ENCODE results near the gene GNG13. TPM values are rescaled to one million over a fixed set of nuclear protein-coding genes. Genes with fewer than 3 reads are reported as not detected.
"Not testable (repeated sequence)": the region's sequence is repeated elsewhere in the genome, so short reads cannot be mapped to it uniquely, and the experiment has no call there.

Gene GNG13
- total and polyA plus RNA-seq, 2 donors, result not detected

DNA sequence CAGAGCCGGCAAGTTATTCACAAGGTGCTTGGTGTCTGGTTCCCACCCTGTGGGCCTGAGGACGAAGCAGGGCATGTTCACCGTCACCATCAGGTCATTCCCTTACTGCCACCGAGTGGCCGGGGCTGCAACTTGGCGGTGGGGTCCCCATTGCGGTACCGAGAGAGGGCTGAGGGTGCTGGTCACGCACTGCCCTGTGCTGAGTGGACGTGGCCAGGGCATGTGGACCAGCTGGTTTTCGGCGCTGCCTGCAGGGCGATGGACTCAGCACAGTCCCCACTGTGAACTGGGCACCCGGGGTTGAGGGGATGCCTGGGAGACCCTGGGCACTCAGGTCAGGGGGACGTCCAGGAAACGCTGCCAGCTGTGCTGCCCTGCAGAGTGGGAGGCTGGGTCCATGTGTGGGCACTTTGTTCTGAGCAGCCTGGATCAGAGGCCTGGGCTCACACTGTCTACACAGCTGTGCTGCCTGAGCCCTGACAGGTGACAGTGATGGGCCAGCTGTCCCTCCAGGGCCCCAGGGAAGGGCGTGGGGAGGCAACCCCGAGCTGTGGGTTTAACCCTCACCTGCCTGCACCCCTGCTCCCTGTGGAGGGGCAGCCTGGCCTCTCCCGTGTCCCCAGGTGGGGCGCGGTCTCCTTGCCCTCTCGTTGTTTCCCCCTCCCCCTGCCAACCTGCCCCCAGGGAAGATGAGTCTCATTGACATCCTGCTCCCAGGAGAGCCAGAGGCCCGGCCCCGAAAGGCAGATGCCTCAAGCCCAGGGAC is 39.3 kb upstream of the GNG13 start:
- no peak for DNase-seq (ENCODE audit: extremely low spot score)
- WGBS, result 65% methylated on average over 24 of the region's 24 CpGs

DNA sequence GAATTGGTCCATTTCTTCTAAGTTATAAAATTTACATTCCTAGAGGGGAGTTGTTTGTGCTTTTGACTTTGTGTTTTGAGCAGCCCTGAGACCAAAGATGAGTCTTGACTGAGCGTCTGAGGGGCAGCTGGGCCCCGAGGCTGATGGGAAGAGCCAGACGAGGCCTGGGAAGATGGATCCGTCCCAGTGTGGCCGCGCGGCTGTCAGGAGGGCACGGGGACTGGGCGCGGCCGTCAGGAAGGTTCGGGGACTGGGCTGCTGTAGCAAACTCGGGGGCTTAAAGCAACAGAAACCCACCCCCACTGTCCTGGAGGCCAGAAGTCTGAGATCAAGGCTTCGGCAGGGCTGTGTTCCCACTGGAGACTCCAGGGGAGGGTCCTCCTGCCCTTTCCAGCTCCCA is 38.2 kb upstream of the GNG13 start:
- Histone ChIP-seq H3K36me3 (ENCODE audit: insufficient read depth) (no peaks in the 10 kb centered on the region), H3K27ac (ENCODE audit: low read depth) (no peak overlapping the region), H3K4me3 (ENCODE audit: low read depth, low read length) (no peak overlapping the region), H3K4me1 (ENCODE audit: insufficient read depth) (no peaks in the 10 kb centered on the region)
- no peak for DNase-seq (ENCODE audit: extremely low spot score)
- 77% methylated on average over 14 of the region's 14 CpGs for WGBS

More for the DNA sequence above, 39.3 kb upstream of the GNG13 start:
- Histone ChIP-seq H3K4me3 (ENCODE audit: low read depth, low read length) (no peak overlapping the region), H3K36me3 (ENCODE audit: insufficient read depth) (no peaks in the 10 kb centered on the region), H3K27ac (ENCODE audit: low read depth) (no peak overlapping the region), H3K4me1 (ENCODE audit: insufficient read depth) (no peaks in the 10 kb centered on the region)

DNA sequence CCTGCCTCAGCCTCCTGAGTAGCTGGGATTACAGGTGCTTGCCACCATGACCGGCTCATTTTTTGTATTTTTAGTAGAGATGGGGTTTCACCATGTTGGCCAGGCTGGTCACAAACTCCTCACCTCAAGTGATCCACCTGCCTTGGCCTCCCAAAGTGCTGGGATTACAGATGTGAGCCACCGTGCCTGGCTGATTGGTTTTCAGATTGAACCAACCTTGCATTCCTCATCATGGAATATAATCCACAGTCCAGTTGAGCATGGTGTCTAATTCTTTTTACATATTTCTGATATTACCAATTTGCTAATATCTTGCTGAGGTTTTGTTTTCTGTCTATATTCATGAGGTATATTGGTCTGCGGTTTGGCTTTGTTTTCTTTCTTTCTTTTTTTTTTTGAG is 36.3 kb upstream of the GNG13 start:
- H3K36me3 ChIP-seq (ENCODE audit: insufficient read depth); DNase-seq (ENCODE audit: extremely low spot score); H3K27ac ChIP-seq (ENCODE audit: low read depth); H3K4me1 ChIP-seq (ENCODE audit: insufficient read depth); H3K4me3 ChIP-seq (ENCODE audit: low read depth, low read length): not testable (repeated sequence)
- WGBS, result 96% methylated on average over 3 of the region's 3 CpGs

DNA sequence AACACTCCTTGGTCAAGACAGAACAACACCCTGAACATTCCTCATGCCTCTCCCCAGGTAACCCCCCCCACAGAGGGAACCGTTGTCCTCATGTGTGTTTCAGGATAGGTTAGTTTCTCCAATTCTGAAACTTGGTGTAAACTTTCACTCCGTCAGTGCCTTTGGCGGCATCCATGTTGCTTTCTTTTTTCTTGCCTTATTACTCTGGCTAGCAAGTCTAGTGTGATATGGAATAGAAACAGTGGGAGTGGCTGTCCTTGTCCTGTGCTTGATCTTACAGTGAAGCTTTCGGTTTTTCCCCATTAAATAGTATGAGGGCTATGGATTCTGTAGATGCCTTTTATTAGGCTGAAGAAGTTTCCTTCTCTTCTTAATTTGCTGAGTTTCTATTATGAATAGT is 35.7 kb upstream of the GNG13 start:
- 94% methylated on average over 4 of the region's 4 CpGs for WGBS
- H3K27ac ChIP-seq (ENCODE audit: low read depth), result no peak overlapping the region

DNA sequence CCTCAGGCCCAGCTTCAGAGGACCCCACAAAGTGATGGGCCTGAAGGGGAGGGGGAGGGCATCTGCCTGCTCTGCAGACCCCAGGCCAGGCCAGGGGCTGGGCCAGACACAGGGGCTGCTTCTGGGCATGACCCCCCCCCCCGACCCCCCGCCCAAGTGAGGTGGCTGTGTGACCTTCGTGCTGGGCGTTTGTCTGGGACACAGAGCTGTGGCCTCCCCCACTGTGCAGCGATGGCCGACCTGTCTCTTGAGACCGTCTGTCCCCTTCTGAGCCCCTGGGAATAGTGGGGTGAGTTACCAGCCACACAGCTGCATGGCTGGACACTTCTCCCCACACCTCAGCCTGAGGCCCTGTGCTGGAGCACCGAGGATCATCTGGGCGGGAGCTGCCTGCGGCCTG is 34.8 kb upstream of the GNG13 start:
- WGBS, result 90% methylated on average over 10 of the region's 10 CpGs
- H3K4me1 ChIP-seq (ENCODE audit: insufficient read depth), result no peaks in the 10 kb centered on the region

More for the DNA sequence above, 35.7 kb upstream of the GNG13 start:
- DNase-seq (ENCODE audit: extremely low spot score), result no peak
- H3K36me3 ChIP-seq (ENCODE audit: insufficient read depth), result no peaks in the 10 kb centered on the region
- H3K4me1 ChIP-seq (ENCODE audit: insufficient read depth), result no peaks in the 10 kb centered on the region
- H3K4me3 ChIP-seq (ENCODE audit: low read depth, low read length), result no peak overlapping the region

DNA sequence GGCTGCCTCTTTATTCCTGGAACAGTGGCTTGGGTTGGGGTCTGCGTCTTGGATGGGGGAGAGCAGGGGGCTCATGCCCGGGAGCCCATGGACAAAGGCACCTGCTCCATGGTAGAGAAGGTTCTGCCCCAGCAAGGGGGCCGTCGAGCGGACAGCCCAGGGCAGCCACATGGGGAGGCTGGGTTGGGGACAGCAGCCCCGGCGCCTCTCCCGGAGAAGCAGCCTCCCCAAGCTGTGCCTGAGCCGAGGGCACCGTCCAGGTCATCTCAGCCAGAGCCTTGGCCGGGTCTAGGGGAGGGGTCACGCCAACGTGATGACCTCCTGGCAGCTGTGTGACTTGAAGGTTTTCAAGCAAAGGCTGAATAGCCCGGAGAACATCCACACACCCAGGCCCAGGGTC is 32.9 kb upstream of the GNG13 start:
- Histone ChIP-seq H3K4me1 (ENCODE audit: insufficient read depth) (no peaks in the 10 kb centered on the region), H3K27ac (ENCODE audit: low read depth) (no peak overlapping the region), H3K36me3 (ENCODE audit: insufficient read depth) (no peaks in the 10 kb centered on the region), H3K4me3 (ENCODE audit: low read depth, low read length) (no peak overlapping the region)
- DNase-seq (ENCODE audit: extremely low spot score), result no peak
- WGBS, result 87% methylated on average over 14 of the region's 14 CpGs

More for the DNA sequence above, 34.8 kb upstream of the GNG13 start:
- no peaks in the 10 kb centered on the region for H3K36me3 ChIP-seq (ENCODE audit: insufficient read depth)
- H3K4me3 ChIP-seq (ENCODE audit: low read depth, low read length), result no peak overlapping the region
- no peak for DNase-seq (ENCODE audit: extremely low spot score)
- H3K27ac ChIP-seq (ENCODE audit: low read depth), result no peak overlapping the region

DNA sequence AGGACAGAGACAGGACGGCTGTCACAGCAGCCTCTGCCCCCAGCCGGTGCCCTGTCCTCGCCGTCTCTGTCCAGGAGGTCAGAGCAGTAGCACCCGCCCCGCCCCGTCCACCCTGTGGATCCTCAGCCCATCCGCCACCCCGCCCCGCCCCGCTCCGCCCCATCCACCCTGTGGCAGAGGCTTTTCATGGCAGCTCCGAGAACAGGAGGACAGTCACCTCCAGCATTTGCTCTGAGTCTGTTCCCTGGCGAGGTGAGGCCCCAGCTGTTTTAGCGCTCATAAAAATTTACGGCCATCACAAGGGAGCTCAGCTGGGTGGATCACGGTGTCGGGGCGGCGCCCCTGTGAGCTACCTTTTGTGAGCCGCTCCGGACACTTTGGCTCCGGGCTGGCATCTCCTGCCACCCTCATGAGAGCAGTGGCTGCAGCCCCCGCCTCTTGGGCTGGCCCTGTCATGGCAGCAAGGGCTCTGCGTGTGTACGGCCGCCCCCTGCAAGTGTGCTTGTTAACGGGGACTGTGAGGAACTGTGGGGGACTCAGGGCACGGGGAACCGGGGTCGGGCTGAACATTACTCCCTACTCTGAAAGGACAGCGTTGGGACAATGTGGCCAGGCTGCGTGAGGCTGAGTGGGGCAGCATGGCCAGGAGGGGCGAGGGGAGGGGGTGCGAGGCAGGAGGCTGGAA is 32.3 kb upstream of the GNG13 start:
- WGBS, result 47% methylated on average over 35 of the region's 35 CpGs
- no peak for DNase-seq (ENCODE audit: extremely low spot score)
- no peak overlapping the region for H3K27ac ChIP-seq (ENCODE audit: low read depth)
- H3K36me3 ChIP-seq (ENCODE audit: insufficient read depth), result no peaks in the 10 kb centered on the region
- H3K4me1 ChIP-seq (ENCODE audit: insufficient read depth), result no peaks in the 10 kb centered on the region
- H3K4me3 ChIP-seq (ENCODE audit: low read depth, low read length), result no peak overlapping the region

DNA sequence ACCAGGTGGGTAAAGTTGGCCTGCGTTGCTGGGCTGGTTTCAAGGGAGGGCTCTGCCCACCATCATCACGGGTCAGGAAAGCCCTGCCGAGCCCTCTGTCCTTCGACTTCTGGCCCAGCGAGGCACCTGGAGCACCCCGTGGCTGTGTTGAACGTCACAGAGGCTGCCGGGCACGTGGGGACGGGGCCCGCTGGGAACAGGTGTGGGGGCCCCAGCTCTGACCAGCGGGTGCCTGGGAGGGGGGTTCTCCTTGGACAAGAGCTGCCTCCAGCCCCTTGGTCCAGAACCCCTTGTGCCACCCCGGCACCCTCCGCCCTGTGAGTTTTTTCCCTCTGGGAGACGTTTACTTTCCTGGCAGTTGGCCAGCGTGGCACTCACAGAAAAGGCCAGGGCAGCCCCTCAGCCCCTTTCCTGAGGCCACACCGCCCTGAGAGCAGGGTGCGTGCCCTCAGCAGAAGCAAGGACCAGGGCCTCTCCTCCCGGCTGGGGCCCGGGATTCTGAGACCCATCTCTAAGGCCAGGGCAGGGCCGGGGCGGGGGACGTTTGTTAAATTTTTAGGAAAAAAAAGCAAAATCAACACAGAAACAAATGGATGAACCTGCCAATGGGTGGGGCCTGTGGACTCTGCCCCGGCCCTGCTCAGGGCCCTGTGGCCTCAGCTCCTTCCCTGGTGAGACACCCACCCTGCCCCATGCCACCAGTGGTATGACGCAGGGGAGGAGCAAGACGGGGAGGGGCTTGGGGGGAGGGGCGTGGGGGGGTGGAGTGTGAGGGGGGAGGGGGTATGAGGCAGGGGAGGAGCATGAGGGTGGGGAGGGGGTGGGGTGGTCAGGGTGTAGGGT is 31.3 kb upstream of the GNG13 start:
- DNase-seq (ENCODE audit: extremely low spot score), result no peak
- no peaks in the 10 kb centered on the region for H3K36me3 ChIP-seq (ENCODE audit: insufficient read depth)
- no peak overlapping the region for H3K4me3 ChIP-seq (ENCODE audit: low read depth, low read length)
- H3K27ac ChIP-seq (ENCODE audit: low read depth), result no peak overlapping the region
- 69% methylated on average over 27 of the region's 27 CpGs for whole genome bisulfite sequencing
- H3K4me1 ChIP-seq (ENCODE audit: insufficient read depth), result no peaks in the 10 kb centered on the region

DNA sequence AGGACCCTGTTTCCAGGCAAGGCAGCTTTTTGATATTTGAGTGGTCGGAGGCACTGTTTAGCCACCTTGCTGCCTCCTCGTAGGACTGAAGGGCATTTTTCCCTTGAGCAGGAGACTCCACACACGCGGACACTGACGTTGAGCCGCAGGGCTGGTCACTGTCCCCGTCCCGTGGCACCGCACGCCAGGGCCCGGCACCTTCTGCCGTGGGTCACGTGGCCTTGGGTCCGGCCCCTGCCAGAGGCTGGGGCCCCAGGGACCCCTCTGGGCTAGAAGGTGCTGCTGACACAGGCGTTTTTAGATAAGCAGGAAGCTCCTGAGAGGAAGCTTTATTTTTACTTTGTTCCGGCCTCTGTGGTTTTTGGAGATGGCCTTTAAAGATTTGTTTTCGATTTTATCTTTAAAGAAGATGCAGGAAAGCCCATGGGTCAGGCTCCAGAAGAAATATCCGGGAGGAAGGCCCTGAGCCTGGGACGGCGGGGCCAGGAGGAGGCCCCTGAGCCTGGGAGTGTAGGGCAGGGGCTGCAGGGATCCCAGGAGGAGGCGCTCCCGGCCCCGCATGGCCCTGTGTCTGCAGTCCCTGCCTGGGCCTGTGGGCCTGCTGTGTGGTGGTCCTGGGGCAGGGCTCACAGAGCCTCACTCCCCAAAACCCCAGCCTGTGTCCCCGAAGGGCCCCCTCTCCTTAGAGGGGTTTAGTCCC is 30.5 kb upstream of the GNG13 start:
- Histone ChIP-seq H3K27ac (ENCODE audit: low read depth) (no peak overlapping the region), H3K4me3 (ENCODE audit: low read depth, low read length) (no peak overlapping the region), H3K4me1 (ENCODE audit: insufficient read depth) (no peaks in the 10 kb centered on the region), H3K36me3 (ENCODE audit: insufficient read depth) (no peaks in the 10 kb centered on the region)
- WGBS, result 65% methylated on average over 24 of the region's 24 CpGs
- DNase-seq (ENCODE audit: extremely low spot score), result no peak

DNA sequence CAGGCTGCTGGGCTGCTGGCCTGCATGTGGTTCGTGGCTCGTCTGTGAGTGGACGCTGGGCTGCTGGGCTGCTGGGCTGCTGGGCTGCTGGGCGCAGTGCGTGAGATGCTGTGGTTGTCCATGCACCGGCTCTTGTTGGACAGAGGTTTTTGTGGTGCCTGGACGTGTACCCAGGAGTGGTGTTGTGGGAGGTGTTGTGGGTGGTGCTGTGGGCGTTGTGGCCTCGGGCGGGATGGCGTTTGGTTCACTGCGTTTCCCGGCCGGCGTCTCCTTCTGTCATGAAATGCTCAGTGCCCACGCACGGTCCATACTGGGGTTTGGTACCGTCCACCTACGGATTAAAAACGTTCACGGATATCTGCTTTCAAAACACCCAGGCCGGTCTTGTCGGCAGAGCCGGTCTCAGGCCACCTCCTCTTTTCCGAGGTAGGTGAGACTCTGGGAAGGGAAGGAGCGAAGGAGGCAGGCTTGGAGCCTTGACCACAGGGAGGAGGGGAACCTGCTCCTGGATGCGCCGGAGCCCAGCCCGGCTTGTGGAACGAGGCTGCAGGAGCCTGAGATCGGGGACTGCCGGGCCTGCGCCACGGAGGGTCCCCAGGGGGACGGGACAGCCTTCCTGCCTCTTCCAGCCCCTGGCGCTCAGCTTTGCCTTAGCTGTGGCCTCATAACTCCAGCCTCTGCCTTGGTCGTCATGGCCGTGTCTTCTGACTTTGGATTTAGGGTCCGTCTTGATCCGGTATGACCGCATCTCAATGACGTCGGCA is 29.8 kb upstream of the GNG13 start:
- Histone ChIP-seq H3K4me1 (ENCODE audit: insufficient read depth) (no peaks in the 10 kb centered on the region), H3K4me3 (ENCODE audit: low read depth, low read length) (no peak overlapping the region), H3K27ac (ENCODE audit: low read depth) (no peak overlapping the region), H3K36me3 (ENCODE audit: insufficient read depth) (no peaks in the 10 kb centered on the region)
- 85% methylated on average over 43 of the region's 43 CpGs for WGBS
- no peak for DNase-seq (ENCODE audit: extremely low spot score)

DNA sequence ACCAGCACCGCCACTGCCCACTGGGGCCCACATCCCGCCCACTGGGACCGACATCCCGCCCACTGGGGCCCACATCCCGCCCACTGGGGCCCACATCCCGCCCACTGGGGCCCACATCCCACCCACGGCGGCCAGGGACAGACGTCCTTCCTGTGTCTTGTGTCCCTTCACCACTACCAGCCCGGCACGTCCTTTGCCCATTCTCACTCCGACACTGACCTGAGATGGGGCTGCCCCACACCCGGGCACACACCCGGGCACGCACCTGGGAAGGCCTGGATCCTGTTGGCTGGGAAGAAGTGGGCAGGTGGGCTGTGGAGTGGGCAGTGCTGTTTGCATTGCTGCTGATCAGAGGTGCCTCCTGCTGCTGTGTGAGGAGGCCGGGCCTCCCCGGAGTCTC is 28.4 kb upstream of the GNG13 start:
- H3K27ac ChIP-seq (ENCODE audit: low read depth), result no peak overlapping the region
- no peak overlapping the region for H3K4me3 ChIP-seq (ENCODE audit: low read depth, low read length)
- WGBS, result 89% methylated on average over 17 of the region's 17 CpGs
- DNase-seq (ENCODE audit: extremely low spot score), result no peak
- no peaks in the 10 kb centered on the region for H3K4me1 ChIP-seq (ENCODE audit: insufficient read depth)
- H3K36me3 ChIP-seq (ENCODE audit: insufficient read depth), result no peaks in the 10 kb centered on the region

DNA sequence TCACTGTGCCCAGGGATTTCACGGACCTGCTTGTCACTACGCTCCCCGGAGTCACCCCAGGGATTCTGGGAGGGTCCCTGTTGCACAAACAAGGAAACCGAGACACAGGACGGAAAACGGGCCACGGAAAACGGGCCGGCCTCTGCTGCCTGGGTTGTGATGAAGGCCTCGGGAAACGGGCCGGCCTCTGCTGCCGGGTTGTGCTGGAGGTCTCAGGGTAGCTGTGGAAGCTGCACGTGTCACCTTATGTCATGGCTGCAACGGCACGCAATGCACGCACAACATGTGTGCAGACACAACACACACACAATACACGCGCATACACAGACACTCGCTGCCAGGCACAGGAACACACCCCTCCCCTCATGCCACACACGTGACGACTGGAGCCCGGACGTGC is 27.0 kb upstream of the GNG13 start:
- Histone ChIP-seq H3K4me3 (ENCODE audit: low read depth, low read length) (no peak overlapping the region), H3K36me3 (ENCODE audit: insufficient read depth) (no peaks in the 10 kb centered on the region), H3K27ac (ENCODE audit: low read depth) (no peak overlapping the region), H3K4me1 (ENCODE audit: insufficient read depth) (no peaks in the 10 kb centered on the region)
- DNase-seq (ENCODE audit: extremely low spot score), result no peak
- 85% methylated on average over 24 of the region's 24 CpGs for WGBS

Data from urinary bladder (tissue), 4 donors.